ENCODE measurements around the gene B3GNT9.
A peak's percentile ranks its signal among the peaks of the same experiment; 100 is the strongest.

Gene B3GNT9

DNA sequence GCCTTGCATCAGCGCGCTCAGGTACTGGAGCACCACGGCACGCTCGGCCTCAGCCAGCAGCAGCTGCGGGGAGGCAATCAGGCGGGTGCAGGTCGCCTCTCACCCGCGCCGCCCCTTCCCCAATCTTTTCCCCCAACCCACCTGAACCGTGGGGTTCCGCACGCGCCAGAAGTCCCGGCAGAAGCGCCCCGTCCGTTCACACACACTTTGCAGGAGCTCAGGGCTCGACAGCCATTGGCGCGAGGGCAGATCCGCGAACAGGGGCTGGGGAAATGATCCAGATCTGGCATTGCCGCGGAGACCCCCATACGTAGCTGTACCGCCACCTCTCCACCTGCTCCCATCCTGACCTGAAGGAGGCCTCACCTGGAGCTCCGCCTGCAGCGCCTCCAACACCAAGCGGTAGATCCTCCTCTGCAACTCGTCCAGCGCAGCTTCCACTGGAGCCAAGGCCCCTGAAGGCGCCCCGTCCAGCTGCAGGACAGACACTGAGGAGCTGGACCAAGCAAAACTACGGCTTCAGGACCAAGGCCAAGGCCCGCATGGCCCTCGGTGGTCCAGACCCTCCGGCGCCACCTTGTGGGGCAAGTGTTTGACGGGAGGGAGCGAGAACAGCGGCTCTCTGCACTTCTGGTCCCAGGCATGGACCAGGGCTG, 34.3 kb upstream of the B3GNT9 start:
- DNase-seq = peak; percentile 70

DNA sequence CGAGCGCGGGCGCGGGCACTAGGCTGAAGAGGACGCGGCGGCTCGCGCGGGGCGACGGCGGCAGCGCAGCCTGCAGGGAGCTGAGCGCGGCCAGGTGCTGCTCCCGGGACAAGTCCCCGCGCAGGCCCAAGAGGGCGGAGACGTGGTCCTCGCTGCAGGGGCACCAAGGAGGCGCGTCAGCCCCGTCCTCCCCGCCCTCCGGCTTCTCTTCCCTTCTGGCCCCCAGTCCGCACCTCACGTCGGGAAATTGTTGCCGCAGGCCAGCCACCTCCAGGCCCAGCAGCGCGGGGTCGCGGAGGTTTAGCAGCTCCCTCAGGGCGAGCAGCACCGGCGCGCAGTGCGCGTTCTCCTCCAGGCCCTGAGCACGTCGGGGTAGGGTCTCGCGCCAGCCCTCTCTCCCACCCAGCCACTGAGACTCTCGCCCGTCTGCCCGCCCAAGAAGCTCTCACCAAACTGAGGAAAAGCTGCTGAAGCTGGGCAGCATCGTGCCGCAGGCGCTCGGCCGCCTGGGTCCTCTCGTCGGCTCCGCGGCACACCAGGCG, 33.7 kb upstream of the B3GNT9 start:
- DNase-seq = peak; percentile 51

GRCh38 chr16:67183627-67184452, 33.0 kb upstream of the B3GNT9 start, which contains the start of gene MATCAP1:
TSS of gene MATCAP1 (minus strand) at chr16:67183963. CDS start at chr16:67180610, 3,353 bp downstream.
- peak; percentile 96 for DNase-seq

GRCh38 chr16:67183284-67183626, 32.5 kb upstream of the B3GNT9 start:
- DNase-seq = no peak

GRCh38 chr16:67182288-67182687, 31.5 kb upstream of the B3GNT9 start:
- DNase-seq = no peak

DNA sequence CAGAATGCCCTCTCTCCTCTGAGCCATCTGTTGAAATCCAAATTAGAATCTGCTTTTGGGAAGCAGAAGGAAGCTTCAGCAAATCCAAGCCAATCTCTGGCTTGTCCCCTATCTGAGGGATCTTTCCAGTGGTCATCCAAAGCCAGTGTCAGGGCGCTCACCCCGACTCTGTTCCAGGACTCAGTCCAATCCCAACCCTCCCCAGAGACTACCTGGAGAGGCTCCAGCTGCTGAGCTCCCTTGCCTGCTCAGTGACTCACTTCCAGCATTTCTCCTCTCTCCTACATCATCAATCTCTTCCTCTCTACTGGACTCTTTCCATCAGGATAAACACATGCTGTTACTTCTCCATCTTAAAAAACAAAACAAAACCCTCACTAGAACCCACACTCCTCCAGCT, 30.5 kb upstream of the B3GNT9 start:
- DNase-seq = no peak

- DNase-seq = no peak
Measured at GRCh38 chr16:67180166-67180565, 29.4 kb upstream of the B3GNT9 start.

DNA sequence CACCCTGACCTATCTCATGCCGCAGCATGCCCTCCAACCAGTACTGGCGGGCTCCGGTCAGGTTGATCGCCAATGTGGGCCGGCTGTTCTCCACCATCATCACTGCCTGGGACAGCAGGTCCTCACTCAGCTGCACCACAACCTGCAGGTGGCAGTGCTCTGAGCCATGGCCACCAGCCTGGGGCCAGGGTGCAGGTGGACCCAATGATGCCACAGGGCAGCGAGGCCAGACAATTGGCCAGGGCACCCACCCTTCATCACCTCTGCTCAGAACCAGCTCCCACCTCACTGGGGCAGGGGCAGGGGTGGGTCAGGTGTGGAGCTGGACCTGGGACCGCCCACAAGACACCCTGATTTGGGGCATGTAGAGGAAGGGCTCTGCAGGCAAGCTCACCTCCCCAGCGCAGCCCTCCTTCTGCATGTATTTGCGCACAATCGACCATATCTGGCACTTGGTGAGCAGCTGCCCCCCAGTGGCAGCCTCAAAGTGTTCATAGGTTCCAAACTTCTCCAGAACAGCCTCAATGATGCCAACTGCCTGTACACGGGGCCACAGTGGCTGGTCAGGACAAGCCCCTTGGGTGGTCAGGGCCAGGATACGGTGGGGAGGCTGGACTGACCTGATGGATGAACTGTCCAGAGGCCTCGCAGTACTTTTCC, 28.8 kb upstream of the B3GNT9 start:
- no peak for DNase-seq

- DNase-seq = peak; percentile 90
Measured at GRCh38 chr16:67177743-67178699, 27.2 kb upstream of the B3GNT9 start.

- no peak for DNase-seq
Measured at GRCh38 chr16:67176662-67177061, 25.9 kb upstream of the B3GNT9 start.

GRCh38 chr16:67174706-67175231, 24.0 kb upstream of the B3GNT9 start:
- DNase-seq = no peak

GRCh38 chr16:67173808-67174705, 23.3 kb upstream of the B3GNT9 start:
- DNase-seq = peak; percentile 75

DNA sequence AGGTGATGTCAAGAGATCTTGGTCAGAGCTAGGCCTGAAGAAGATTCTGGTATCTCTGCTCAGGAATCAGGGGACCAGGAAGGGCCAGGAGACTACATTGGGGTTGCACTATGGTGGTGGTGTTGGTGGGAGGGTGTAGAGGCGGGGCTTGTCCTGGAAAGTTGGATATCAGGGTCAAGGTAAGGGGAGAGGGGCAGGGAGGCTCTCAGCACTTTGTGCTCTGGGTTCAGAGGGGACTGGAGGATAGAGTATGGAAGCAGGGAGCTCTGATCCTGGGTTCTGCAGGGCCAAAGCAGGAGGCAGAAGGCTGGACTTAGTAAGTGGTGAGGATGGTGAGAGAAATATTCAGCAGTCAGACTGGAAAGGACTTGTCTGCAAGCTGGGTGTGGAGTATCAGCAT, 22.5 kb upstream of the B3GNT9 start:
- no peak for DNase-seq

- DNase-seq = no peak
Measured at GRCh38 chr16:67170949-67171649, 20.3 kb upstream of the B3GNT9 start.

GRCh38 chr16:67170168-67170948, 19.6 kb upstream of the B3GNT9 start, which contains the start of gene NOL3:
TSS of gene NOL3 (plus strand) at chr16:67170538.
- peak; percentile 41 for DNase-seq

GRCh38 chr16:67169642-67170167, 18.9 kb upstream of the B3GNT9 start:
- no peak for DNase-seq

DNA sequence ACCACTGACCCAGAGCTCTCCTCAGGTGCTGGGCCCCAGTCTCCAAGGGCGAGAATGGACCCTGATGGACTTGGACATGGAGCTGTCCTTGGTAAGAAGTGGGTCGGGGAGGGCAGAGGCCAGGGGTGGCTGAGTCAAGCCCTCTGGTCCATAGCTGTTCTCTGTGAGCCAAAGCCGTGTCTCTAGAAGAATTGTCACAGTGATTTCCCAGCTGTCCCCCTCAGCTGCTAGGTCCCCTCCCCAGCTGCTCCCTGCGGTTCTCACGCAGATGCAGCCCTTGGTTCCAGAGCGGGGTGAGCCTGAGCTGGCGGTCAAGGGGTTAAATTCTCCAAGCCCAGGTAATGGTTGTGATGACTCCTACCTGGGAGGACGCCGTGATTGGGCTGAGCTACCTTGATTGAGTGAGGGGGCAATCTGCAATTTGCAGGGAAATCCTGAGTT, 18.2 kb upstream of the B3GNT9 start:
- no peak for DNase-seq

DNA sequence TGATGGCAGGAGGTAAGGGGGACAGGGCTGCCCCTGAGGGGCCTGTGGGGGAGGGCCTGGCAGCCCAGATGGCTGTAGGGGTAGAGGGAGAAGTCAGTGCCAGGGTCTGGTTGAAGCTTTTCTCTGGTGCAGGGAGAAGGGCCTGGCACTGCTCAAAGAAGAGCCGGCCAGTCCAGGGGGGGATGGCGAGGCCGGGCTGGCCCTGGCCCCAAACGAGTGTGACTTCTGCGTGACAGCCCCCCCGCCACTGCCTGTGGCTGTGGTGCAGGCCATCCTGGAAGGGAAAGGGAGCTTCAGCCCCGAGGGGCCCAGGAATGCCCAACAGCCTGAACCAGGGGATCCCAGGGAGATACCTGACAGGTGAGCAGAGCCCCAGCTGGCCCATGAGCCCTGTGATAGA, 16.8 kb upstream of the B3GNT9 start:
- DNase-seq = no peak

DNA sequence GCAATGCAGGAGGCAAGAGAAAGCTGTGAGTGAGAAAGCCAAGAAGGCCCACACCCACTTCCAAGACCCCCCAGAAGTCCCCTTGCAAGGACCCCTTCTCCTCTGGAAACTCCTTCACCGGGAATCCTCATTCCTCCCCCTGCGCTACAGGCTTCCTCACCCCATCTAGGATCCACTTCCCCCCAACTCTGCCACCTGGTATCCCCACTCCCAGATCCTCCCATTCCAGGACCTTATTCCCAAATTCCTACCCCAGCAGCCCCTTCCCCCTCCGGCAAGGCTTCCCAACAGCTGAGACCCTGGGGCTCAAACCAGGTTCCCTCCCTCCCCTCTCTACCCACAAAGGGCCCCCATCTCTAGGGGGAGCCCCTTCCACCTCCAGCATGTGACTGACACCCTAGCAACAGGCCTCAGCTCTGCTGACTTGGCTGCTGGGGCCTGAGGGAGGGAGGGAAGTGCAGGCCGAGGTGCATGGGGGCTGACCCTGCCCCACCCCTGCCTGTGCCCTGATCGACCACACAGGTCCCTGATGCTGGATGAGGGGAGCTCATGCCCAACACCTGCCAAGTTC, 15.9 kb upstream of the B3GNT9 start:
- DNase-seq = no peak

Data from NCI-H2171 (cell line).